Lung (tissue), 12 donors: Measurements from ENCODE around the gene PTPN5. TPM values are rescaled to one million over a fixed set of nuclear protein-coding genes. Genes with fewer than 3 reads are reported as not detected.

Experiments used
- ATAC-seq: fragments of 200-7000 bp; cut with Tn5 transposase; one replicate; pipeline ENCODE4 v1.9.1; 2020; ENCODE audit warnings: moderate number of reproducible peaks; ENCODE audit not compliant: insufficient read depth, low FRiP score
- DNase-seq, 3 donors: peaks; one replicate each; pipeline ENCODE4 v3.0.0-alpha.2; 2013 to 2017
- H3K27ac ChIP-seq, 2 donors: one replicate each; pipeline ENCODE4 v1.5.1; 2013; ENCODE audit warnings: mild to moderate bottlenecking in 2 of 2, moderate library complexity in 2 of 2, control low read depth in 1 of 2, inconsistent platforms in 1 of 2, low read depth in 1 of 2, low read length in 1 of 2
- H3K27me3 ChIP-seq, 3 donors: one replicate each; pipeline ENCODE4 v1.5.1; 2013; ENCODE audit warnings: low read length in 2 of 3; ENCODE audit not compliant: control insufficient read depth in 3 of 3, insufficient read depth in 3 of 3
- H3K36me3 ChIP-seq, 4 donors: one replicate each; pipeline ENCODE4 v1.5.1; 2013; ENCODE audit warnings: low read length in 4 of 4, mild to moderate bottlenecking in 1 of 4, moderate library complexity in 1 of 4; ENCODE audit not compliant: control insufficient read depth in 4 of 4, insufficient read depth in 4 of 4
- H3K4me1 ChIP-seq, 5 donors: one replicate each; pipeline ENCODE4 v1.5.1; 2013; ENCODE audit warnings: low read length in 5 of 5, mild to moderate bottlenecking in 2 of 5, moderate library complexity in 1 of 5; ENCODE audit not compliant: control insufficient read depth in 5 of 5, insufficient read depth in 5 of 5
- H3K4me3 ChIP-seq: one replicate; pipeline ENCODE4 v1.5.1; 2013; ENCODE audit warnings: mild to moderate bottlenecking, control low read depth, moderate library complexity
- H3K9ac ChIP-seq, 2 donors: one replicate each; pipeline ENCODE4 v1.5.1; 2013; ENCODE audit warnings: low read length in 2 of 2, control low read depth in 1 of 2; ENCODE audit not compliant: insufficient read depth in 1 of 2
- H3K9me3 ChIP-seq, 4 donors: one replicate each; pipeline ENCODE4 v1.5.1; 2013; ENCODE audit warnings: low read length in 3 of 4, mild to moderate bottlenecking in 1 of 4, moderate library complexity in 1 of 4; ENCODE audit not compliant: control insufficient read depth in 4 of 4, insufficient read depth in 3 of 4
- CTCF ChIP-seq: IDR thresholded peaks from 2 replicates; pipeline ENCODE4 v1.5.1; 2012; ENCODE audit warnings: mild to moderate bottlenecking; ENCODE audit errors: control extremely low read depth, extremely low read depth
- WGBS, 2 donors: extraction: QIAGEN DNeasy Blood & Tissue Kit; methylation state at CpG; one replicate each; pipeline ENCODE4 v1.1.7; 2013; 5-methylcytosine and 5-hydroxymethylcytosine counted together
- polyA plus RNA-seq, 2 donors: library from polyadenylated mRNA; stranded (reverse); fragments of 200-250 nt; gene quantifications; one replicate each; pipeline ENCODE4 v1.2.1, GENCODE V29; 2013
- total RNA-seq, 2 donors: library from RNA; depleted of rRNA in 1 of 2; stranded (reverse); fragments of >200 nt in 1 of 2; gene quantifications; one replicate each; pipeline ENCODE4 v1.2.1, GENCODE V29; 2014 to 2021
- donor health status: control.
- donor health status: control.
- donor health status: Bipolar disorder and iron deficiency.
- donor health status: healthy.
- donor health status: DM: yes; HTN: yes; CAD: no.

Gene PTPN5
- total and polyA plus RNA-seq, 4 donors: 0.02 to 0.15 TPM; not detected in 2

- WGBS, 2 donors: 48 to 94% methylated on average over 5 of the region's 5 CpGs
- DNase-seq (no peak), ATAC-seq (no peak)
- H3K27me3 ChIP-seq: peaks cover 0 to 2% (median 0%) of the 10 kb centered on the region in 3 donors
- no peak overlapping the region for H3K27ac ChIP-seq
- H3K9me3 ChIP-seq: no peaks in the 10 kb centered on the region
- no peak overlapping the region for H3K4me3 ChIP-seq
- H3K9ac ChIP-seq: no peak overlapping the region
- H3K36me3 ChIP-seq: no peaks in the 10 kb centered on the region
- peaks cover 0 to 16% (median 6%) of the 10 kb centered on the region in 5 donors for H3K4me1 ChIP-seq
- no peak for TF ChIP-seq CTCF
Observed at GRCh38 chr11:18754308-18754707, 37.3 kb downstream of the PTPN5 start.

- TF ChIP-seq CTCF: no peak
- Histone ChIP-seq H3K4me1 (peaks cover 0 to 11% (median 4%) of the 10 kb centered on the region in 5 donors), H3K9me3 (no peaks in the 10 kb centered on the region), H3K9ac (no peak overlapping the region), H3K36me3 (no peaks in the 10 kb centered on the region), H3K27ac (no peak overlapping the region), H3K27me3 (peaks cover 0 to 2% (median 0%) of the 10 kb centered on the region in 3 donors), H3K4me3 (no peak overlapping the region)
- ATAC-seq: no peak
- peak in 1 of 3 donors; percentile 33 for DNase-seq
- WGBS, 2 donors: 37 to 90% methylated on average over 3 of the region's 3 CpGs
Observed at GRCh38 chr11:18752502-18752901, 39.1 kb downstream of the PTPN5 start.

GRCh38 chr11:18750944-18751343 lies 40.7 kb downstream of the PTPN5 start:
- DNase-seq (no peak), ATAC-seq (no peak)
- WGBS, 2 donors: 65 to 86% methylated on average over 3 of the region's 3 CpGs
- H3K4me1 ChIP-seq: peaks cover 0 to 6% (median 0%) of the 10 kb centered on the region in 5 donors
- H3K27me3 ChIP-seq: peaks cover 0 to 2% (median 0%) of the 10 kb centered on the region in 3 donors
- no peaks in the 10 kb centered on the region for H3K36me3 ChIP-seq
- H3K9ac ChIP-seq: no peak overlapping the region
- no peak overlapping the region for H3K27ac ChIP-seq
- H3K4me3 ChIP-seq: no peak overlapping the region
- no peak for TF ChIP-seq CTCF
- H3K9me3 ChIP-seq: no peaks in the 10 kb centered on the region
